Thyroid gland (tissue), 4 donors: Measurements from ENCODE around the gene POC1B. TPM values are rescaled to one million over a fixed set of nuclear protein-coding genes. Genes with fewer than 3 reads are reported as not detected.

ENCODE experiments used
- DNase-seq, 2 donors: peaks; one replicate each; pipeline ENCODE4 v3.0.0-alpha.2; 2019
- H3K27ac ChIP-seq, 3 donors: fragments of 200-600 bp; sonication (generic); 1 replicate in 2 of 3; 2 replicates in 1 of 3; pipeline ENCODE4 v1.5.1; 2016 to 2019; ENCODE audit warnings: mild to moderate bottlenecking in 1 of 3, moderate library complexity in 1 of 3
- H3K27me3 ChIP-seq: fragments of 200-600 bp; sonication (generic); one replicate; pipeline ENCODE4 v1.5.1; 2019
- H3K36me3 ChIP-seq, 2 donors: fragments of 200-600 bp; sonication (generic); one replicate each; pipeline ENCODE4 v1.5.1; 2016 to 2019
- H3K4me1 ChIP-seq, 2 donors: fragments of 200-600 bp; sonication (generic); one replicate each; pipeline ENCODE4 v1.5.1; 2017 to 2019
- H3K4me3 ChIP-seq, 3 donors: fragments of 200-600 bp; sonication (generic); replicated peaks in 1 of 3; 1 replicate in 2 of 3; 2 replicates in 1 of 3; pipeline ENCODE4 v1.5.1; 2016; ENCODE audit warnings: mild to moderate bottlenecking in 1 of 3
- H3K9me3 ChIP-seq: fragments of 200-600 bp; sonication (generic); one replicate; pipeline ENCODE4 v1.5.1; 2017
- POLR2A ChIP-seq, 2 donors: fragments of 450-650 bp; IDR thresholded peaks; one replicate each; pipeline ENCODE4 v1.6.1; 2017; ENCODE audit warnings: antibody characterized with exemption in 2 of 2, mild to moderate bottlenecking in 2 of 2, moderate library complexity in 1 of 2
- WGBS, 2 donors: methylation state at CpG; one replicate each; pipeline ENCODE4 v1.1.5; 2017; 5-methylcytosine and 5-hydroxymethylcytosine counted together
- intact Hi-C: fragments of 100-400 bp; cut with DNase I; formaldehyde crosslinking; loops from one replicate; pipeline ENCODE4 v1.15.1; 2023
- total RNA-seq, 4 donors: library from RNA; depleted of rRNA; stranded (reverse); fragments of >200 nt; gene quantifications; one replicate each; pipeline ENCODE4 v1.2.3, GENCODE V29; 2016
- TF ChIP-seq, protein P1 (sequence below), 6 experiments: fragments of 200-600 bp in 3 of 6; fragments of 450-650 bp in 3 of 6; sonication (generic) in 3 of 6; IDR thresholded peaks; one replicate each; pipeline ENCODE4 v1.5.1; 2016 to 2019; ENCODE audit warnings: antibody characterized with exemption in 6 of 6, mild to moderate bottlenecking in 2 of 6, inconsistent platforms in 1 of 6, moderate library complexity in 1 of 6

Gene POC1B
- total RNA-seq, 4 donors from 2014 or later = 21.2 to 38.3 (median 27.2) TPM

DNA sequence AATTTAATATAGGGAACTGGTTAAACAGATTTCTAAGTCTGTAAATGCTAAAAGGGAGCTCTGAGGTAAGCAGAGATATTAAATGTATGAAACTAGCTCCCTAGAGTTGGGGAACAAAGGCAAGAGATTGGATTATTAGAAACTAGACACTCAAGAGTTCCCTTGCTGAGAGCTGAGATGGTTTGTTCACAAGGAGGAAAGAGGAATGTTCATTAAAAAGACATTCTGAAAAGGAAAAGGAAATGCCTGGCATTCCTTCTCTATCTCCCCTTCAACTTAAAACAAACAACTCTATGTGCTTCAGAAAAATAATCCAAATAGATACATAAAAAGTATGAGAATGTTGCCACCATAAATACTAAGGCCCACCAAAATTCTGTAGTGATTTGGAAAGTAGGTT, 74.9 kb downstream of the POC1B start:
- Histone ChIP-seq H3K4me1 (peaks cover 43 to 44% of the 10 kb centered on the region in 2 donors), H3K4me3 (no peak overlapping the region), H3K36me3 (no peaks in the 10 kb centered on the region), H3K27me3 (no peaks in the 10 kb centered on the region), H3K27ac (peak overlapping the region; percentile 57 to 77 (median 70)), H3K9me3 (no peaks in the 10 kb centered on the region)
- DNase-seq = no peak
- peak in 1 of 2 donors; percentile 10 for TF ChIP-seq POLR2A (IDR thresholded peaks at IDR 0.05)
- TF ChIP-seq, protein P1, sequence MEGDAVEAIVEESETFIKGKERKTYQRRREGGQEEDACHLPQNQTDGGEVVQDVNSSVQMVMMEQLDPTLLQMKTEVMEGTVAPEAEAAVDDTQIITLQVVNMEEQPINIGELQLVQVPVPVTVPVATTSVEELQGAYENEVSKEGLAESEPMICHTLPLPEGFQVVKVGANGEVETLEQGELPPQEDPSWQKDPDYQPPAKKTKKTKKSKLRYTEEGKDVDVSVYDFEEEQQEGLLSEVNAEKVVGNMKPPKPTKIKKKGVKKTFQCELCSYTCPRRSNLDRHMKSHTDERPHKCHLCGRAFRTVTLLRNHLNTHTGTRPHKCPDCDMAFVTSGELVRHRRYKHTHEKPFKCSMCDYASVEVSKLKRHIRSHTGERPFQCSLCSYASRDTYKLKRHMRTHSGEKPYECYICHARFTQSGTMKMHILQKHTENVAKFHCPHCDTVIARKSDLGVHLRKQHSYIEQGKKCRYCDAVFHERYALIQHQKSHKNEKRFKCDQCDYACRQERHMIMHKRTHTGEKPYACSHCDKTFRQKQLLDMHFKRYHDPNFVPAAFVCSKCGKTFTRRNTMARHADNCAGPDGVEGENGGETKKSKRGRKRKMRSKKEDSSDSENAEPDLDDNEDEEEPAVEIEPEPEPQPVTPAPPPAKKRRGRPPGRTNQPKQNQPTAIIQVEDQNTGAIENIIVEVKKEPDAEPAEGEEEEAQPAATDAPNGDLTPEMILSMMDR (IDR thresholded peaks at IDR 0.05) = no peak
- intact Hi-C loops = no loop called here

DNA sequence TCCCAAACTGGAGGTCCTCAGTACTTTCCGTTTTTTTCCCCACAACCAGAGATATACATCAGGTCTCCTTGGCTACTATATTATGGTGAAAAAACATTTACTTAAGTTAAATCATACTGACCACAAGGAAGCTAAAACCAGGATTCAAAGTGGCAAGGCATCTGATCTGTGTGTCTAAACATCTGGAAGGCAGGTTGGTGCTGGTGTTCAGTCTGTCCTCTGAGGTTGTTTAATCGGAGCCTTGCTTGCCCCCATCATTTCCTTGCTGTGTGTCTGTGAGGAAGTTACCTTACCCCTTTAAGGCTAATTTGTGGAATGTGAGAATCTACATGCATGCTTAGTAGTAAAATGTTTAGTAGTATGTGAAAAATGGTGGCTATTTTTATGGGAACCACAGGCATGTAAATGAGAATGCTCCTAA, 76.9 kb downstream of the POC1B start:
- intact Hi-C loops = no loop called here
- DNase-seq = no peak
- Histone ChIP-seq H3K36me3 (no peaks in the 10 kb centered on the region), H3K4me1 (peaks cover 36 to 39% of the 10 kb centered on the region in 2 donors), H3K27ac (no peak overlapping the region), H3K9me3 (no peaks in the 10 kb centered on the region), H3K4me3 (no peak overlapping the region), H3K27me3 (no peaks in the 10 kb centered on the region)
- TF ChIP-seq POLR2A (IDR thresholded peaks at IDR 0.05) = no peak
- TF ChIP-seq, protein P1 (IDR thresholded peaks at IDR 0.05) = no peak
- WGBS, 2 donors = 100% methylated on average over 2 of the region's 2 CpGs

DNA sequence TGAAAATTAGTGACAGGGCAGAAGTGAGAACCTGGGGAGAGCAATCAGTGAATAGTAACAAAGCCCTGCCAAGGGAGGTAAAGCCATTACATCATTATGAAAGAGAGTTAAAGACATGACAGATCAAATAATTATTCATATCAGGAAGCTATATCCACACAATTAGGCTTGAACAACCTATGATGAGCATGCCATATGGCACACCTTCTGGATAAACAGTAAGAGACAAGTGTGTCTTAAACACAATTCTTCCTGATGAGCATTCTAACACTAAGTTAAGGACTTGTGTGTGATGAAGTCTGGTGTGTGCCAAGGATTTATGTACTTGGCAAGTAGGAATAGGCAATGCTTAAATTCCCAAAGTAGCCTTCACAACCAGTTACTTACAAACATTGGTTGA, 77.3 kb downstream of the POC1B start:
- no peak overlapping the region for H3K4me3 ChIP-seq
- H3K4me1 ChIP-seq = peaks cover 33 to 35% of the 10 kb centered on the region in 2 donors
- no peaks in the 10 kb centered on the region for H3K27me3 ChIP-seq
- H3K36me3 ChIP-seq = no peaks in the 10 kb centered on the region
- DNase-seq = no peak
- TF ChIP-seq, protein P1 (IDR thresholded peaks at IDR 0.05) = no peak
- no peak for TF ChIP-seq POLR2A (IDR thresholded peaks at IDR 0.05)
- H3K27ac ChIP-seq = no peak overlapping the region
- H3K9me3 ChIP-seq = no peaks in the 10 kb centered on the region
- intact Hi-C loops = no loop called here

- WGBS, 2 donors = 94% methylated on average over 4 of the region's 4 CpGs
- no peaks in the 10 kb centered on the region for H3K27me3 ChIP-seq
- DNase-seq = no peak
- no peaks in the 10 kb centered on the region for H3K36me3 ChIP-seq
- no peak overlapping the region for H3K4me3 ChIP-seq
- no peak overlapping the region for H3K27ac ChIP-seq
- no peaks in the 10 kb centered on the region for H3K9me3 ChIP-seq
- no peaks in the 10 kb centered on the region for H3K4me1 ChIP-seq
- no peak for TF ChIP-seq POLR2A (IDR thresholded peaks at IDR 0.05)
- TF ChIP-seq, protein P1 (IDR thresholded peaks at IDR 0.05) = no peak
- intact Hi-C loops = no loop called here
Measured at GRCh38 chr12:89439941-89440340, 85.9 kb downstream of the POC1B start.

DNA sequence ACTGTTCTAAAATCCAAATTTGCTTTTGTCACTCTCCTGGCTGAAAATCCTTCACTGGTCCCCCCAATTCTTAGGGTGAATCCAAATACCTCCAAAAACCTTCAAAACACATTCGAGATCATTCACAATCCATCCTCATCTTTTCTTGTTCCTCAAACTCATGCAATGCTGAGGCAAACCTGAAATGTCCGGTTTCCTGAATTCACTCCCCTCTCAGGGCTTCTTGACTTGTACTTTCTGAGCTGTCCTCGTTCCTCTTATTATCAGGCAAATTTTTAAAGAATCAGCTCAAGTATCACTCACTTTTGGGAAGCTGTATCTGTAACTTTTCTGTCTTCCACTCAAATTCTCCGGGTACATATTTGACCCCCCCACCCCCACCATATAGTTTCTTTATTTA, 88.6 kb downstream of the POC1B start:
- Histone ChIP-seq H3K27ac (no peak overlapping the region), H3K27me3 (no peaks in the 10 kb centered on the region), H3K36me3 (no peaks in the 10 kb centered on the region), H3K9me3 (no peaks in the 10 kb centered on the region), H3K4me1 (no peaks in the 10 kb centered on the region), H3K4me3 (no peak overlapping the region)
- no peak for DNase-seq
- TF ChIP-seq, protein P1 (IDR thresholded peaks at IDR 0.05) = no peak
- TF ChIP-seq POLR2A (IDR thresholded peaks at IDR 0.05) = no peak
- WGBS, 2 donors = 87 to 90% methylated on average over 4 of the region's 4 CpGs
- intact Hi-C loops = no loop called here
